H1 (cell line): ENCODE measurements around the gene KCNMA1. TPM values are rescaled to one million over a fixed set of nuclear protein-coding genes. Genes with fewer than 3 reads are reported as not detected.

Experiments
- CTCF ChIA-PET: fragments of 300-600 bp; sonication (Branson Sonifier 250); formaldehyde crosslinking; loops from one replicate; lab custom pipeline; 2021; ENCODE audit not compliant: partially characterized antibody; lab: Charles Lee
- POLR2A ChIA-PET: fragments of 300-600 bp; sonication (Branson Sonifier 250); formaldehyde crosslinking; loops from one replicate; lab custom pipeline; 2021; ENCODE audit warnings: inconsistent platforms; ENCODE audit not compliant: partially characterized antibody; lab: Charles Lee
- DNase-seq, 2 experiments: peaks; one replicate each; pipeline versions ENCODE4 v3.0.0 to v3.0.0-alpha.2; 2010 to 2022; ENCODE audit warnings: low spot score in 2 of 2, low read depth in 1 of 2, mixed read lengths in 1 of 2
- FAIRE-seq: peaks from 2 replicates; lab custom pipeline; 2011; peaks lifted over from hg19 to GRCh38; lab: Jason Lieb, UNC
- H2AFZ ChIP-seq: 2 replicates; pipeline ENCODE4 v1.8.1; 2012; ENCODE audit warnings: low read length, inconsistent platforms
- H2AK5ac ChIP-seq: 2 replicates; pipeline ENCODE4 v1.6.1; 2013; ENCODE audit warnings: low read depth, low read length
- H2BK120ac ChIP-seq: replicated peaks from 2 replicates; pipeline ENCODE3; 2013; ENCODE audit warnings: low read depth, low read length, inconsistent platforms
- H2BK12ac ChIP-seq: 2 replicates; pipeline ENCODE4 v1.6.1; 2013; ENCODE audit warnings: low read depth, low read length
- H2BK15ac ChIP-seq: 2 replicates; pipeline ENCODE4 v1.6.1; 2013; ENCODE audit warnings: low read length
- H2BK20ac ChIP-seq: 2 replicates; pipeline ENCODE4 v1.6.1; 2013; ENCODE audit warnings: low read length
- H2BK5ac ChIP-seq: 2 replicates; pipeline ENCODE4 v1.6.1; 2013; ENCODE audit warnings: low read depth, low read length
- H3K14ac ChIP-seq: 2 replicates; pipeline ENCODE4 v1.6.1; 2013; ENCODE audit warnings: inconsistent platforms; ENCODE audit not compliant: insufficient read length
- H3K18ac ChIP-seq: 2 replicates; pipeline ENCODE4 v1.6.1; 2013; ENCODE audit warnings: low read length; ENCODE audit errors: extremely low read depth
- H3K23ac ChIP-seq: 2 replicates; pipeline ENCODE4 v1.6.1; 2013; ENCODE audit warnings: inconsistent platforms; ENCODE audit not compliant: insufficient read length
- H3K23me2 ChIP-seq: 2 replicates; pipeline ENCODE4 v1.6.1; 2013; ENCODE audit warnings: low read depth, low read length
- H3K27ac ChIP-seq: 2 replicates; pipeline ENCODE4 v1.6.1; 2011; ENCODE audit warnings: low read depth, low read length, inconsistent platforms
- H3K27me3 ChIP-seq, 4 experiments: replicated peaks in 1 of 4; 1 replicate in 1 of 4; 2 replicates in 3 of 4; pipeline versions ENCODE4 v1.6.1 to v1.8.1; 2011 to 2013; ENCODE audit warnings: low read length in 3 of 4, mild to moderate bottlenecking in 3 of 4, inconsistent platforms in 2 of 4, mixed read lengths in 2 of 4, moderate library complexity in 1 of 4; ENCODE audit not compliant: control insufficient read depth in 3 of 4, insufficient read depth in 3 of 4; ENCODE audit errors: extremely low read depth in 1 of 4
- H3K36me3 ChIP-seq, 4 experiments: 2 replicates each; pipeline versions ENCODE4 v1.6.1 to v1.8.1; 2011 to 2013; ENCODE audit warnings: mild to moderate bottlenecking in 4 of 4, low read length in 3 of 4, moderate library complexity in 2 of 4, control low read depth in 1 of 4, inconsistent platforms in 1 of 4; ENCODE audit not compliant: insufficient read depth in 4 of 4, control insufficient read depth in 2 of 4
- H3K4ac ChIP-seq: replicated peaks from 2 replicates; pipeline ENCODE3; 2013; ENCODE audit warnings: low read length, low read depth, mixed read lengths, inconsistent platforms; ENCODE audit not compliant: insufficient read length
- H3K4me1 ChIP-seq, 4 experiments: replicated peaks in 1 of 4; 1 replicate in 1 of 4; 2 replicates in 3 of 4; pipeline versions ENCODE4 v1.6.1 to v1.8.1; 2011 to 2013; ENCODE audit warnings: low read length in 3 of 4, inconsistent platforms in 2 of 4, mixed read lengths in 1 of 4; ENCODE audit not compliant: insufficient read depth in 4 of 4, control insufficient read depth in 3 of 4
- H3K4me2 ChIP-seq, 2 experiments: 2 replicates each; pipeline versions ENCODE4 v1.6.1 to v1.8.1; 2011 to 2013; ENCODE audit warnings: low read depth in 2 of 2, low read length in 2 of 2, control low read depth in 1 of 2, inconsistent platforms in 1 of 2, mild to moderate bottlenecking in 1 of 2; ENCODE audit not compliant: insufficient read depth in 1 of 2
- H3K4me3 ChIP-seq, 4 experiments: fragments of 200-600, 300-600 bp in 1 of 4; sonication (generic), shearing (Covaris generic), sonication (Bioruptor Twin) in 1 of 4; 2 replicates each; pipeline versions ENCODE4 v1.5.1 to v1.8.1; 2011 to 2016; ENCODE audit warnings: low read length in 4 of 4, low read depth in 3 of 4, control low read depth in 2 of 4, inconsistent platforms in 2 of 4, mild to moderate bottlenecking in 2 of 4, mixed read lengths in 1 of 4, moderate library complexity in 1 of 4; ENCODE audit not compliant: insufficient read depth in 2 of 4; ENCODE audit errors: extremely low read depth in 1 of 4
- H3K56ac ChIP-seq: replicated peaks from 2 replicates; pipeline ENCODE3; 2013; ENCODE audit warnings: low read depth, mild to moderate bottlenecking, mixed read lengths, low read length, inconsistent platforms; ENCODE audit not compliant: insufficient read length
- H3K79me1 ChIP-seq: 2 replicates; pipeline ENCODE4 v1.6.1; 2013; ENCODE audit warnings: low read depth, low read length, control low read depth
- H3K79me2 ChIP-seq, 2 experiments: 2 replicates each; pipeline versions ENCODE4 v1.6.1 to v1.8.1; 2012 to 2013; ENCODE audit warnings: low read length in 2 of 2, mild to moderate bottlenecking in 2 of 2, inconsistent platforms in 1 of 2; ENCODE audit not compliant: insufficient read depth in 2 of 2, control insufficient read depth in 1 of 2
- H3K9ac ChIP-seq, 4 experiments: replicated peaks in 1 of 4; 1 replicate in 1 of 4; 2 replicates in 3 of 4; pipeline versions ENCODE4 v1.6.1 to v1.8.1; 2011 to 2013; ENCODE audit warnings: low read depth in 3 of 4, low read length in 3 of 4, control low read depth in 2 of 4, mild to moderate bottlenecking in 2 of 4, moderate library complexity in 2 of 4, inconsistent platforms in 1 of 4; ENCODE audit errors: extremely low read depth in 1 of 4
- H3K9me3 ChIP-seq, 2 experiments: 2 replicates each; pipeline versions ENCODE4 v1.6.1 to v1.8.1; 2012 to 2013; ENCODE audit warnings: mild to moderate bottlenecking in 2 of 2, moderate library complexity in 2 of 2, control low read depth in 1 of 2, inconsistent platforms in 1 of 2, low read depth in 1 of 2, low read length in 1 of 2, mixed read lengths in 1 of 2; ENCODE audit not compliant: insufficient read depth in 2 of 2
- H4K20me1 ChIP-seq, 2 experiments: replicated peaks in 1 of 2; 2 replicates each; pipeline versions ENCODE3 to v1.8.1; 2011 to 2013; ENCODE audit warnings: inconsistent platforms in 2 of 2, low read length in 2 of 2, mild to moderate bottlenecking in 1 of 2; ENCODE audit not compliant: insufficient read depth in 2 of 2, control insufficient read depth in 1 of 2
- H4K5ac ChIP-seq: 2 replicates; pipeline ENCODE4 v1.6.1; 2013; ENCODE audit warnings: low read length, low read depth, mixed read lengths, inconsistent platforms; ENCODE audit not compliant: insufficient read length
- H4K8ac ChIP-seq: 2 replicates; pipeline ENCODE4 v1.8.0; 2013; ENCODE audit warnings: mild to moderate bottlenecking, moderate library complexity, low read length, inconsistent platforms; ENCODE audit not compliant: insufficient read depth; ENCODE audit errors: extremely low read depth
- H4K91ac ChIP-seq: replicated peaks from 2 replicates; pipeline ENCODE3; 2013; ENCODE audit warnings: low read length, mixed read lengths, inconsistent platforms; ENCODE audit not compliant: insufficient read length
- WGBS, 2 experiments: shearing (Covaris generic) in 1 of 2; methylation state at CpG; one replicate each; pipeline versions ENCODE4 v1.1.6 to v1.1.7; 2013 to 2015; ENCODE audit warnings: low lambda C conversion rate in 2 of 2, mixed read lengths in 2 of 2, inconsistent platforms in 1 of 2, low coverage in 1 of 2, missing lambda C conversion rate in 1 of 2; ENCODE audit not compliant: insufficient replicate concordance in 2 of 2, insufficient coverage in 1 of 2, insufficient read length in 1 of 2; ENCODE audit errors: extremely low coverage in 1 of 2, missing lambda C conversion rate in 1 of 2; 5-methylcytosine and 5-hydroxymethylcytosine counted together
- polyA plus RNA-seq, 7 experiments: library from polyadenylated mRNA; depleted of rRNA in 3 of 7; stranded (reverse) in 5 of 7; unstranded in 2 of 7; fragments of >200 nt in 5 of 7; fragments of 200-250 nt in 2 of 7; gene quantifications; 1 replicate in 5 of 7; 2 replicates in 1 of 7; 4 replicates in 1 of 7; pipeline versions ENCODE4 v1.2.1 to v1.2.3, GENCODE V29; 2011 to 2013; ENCODE audit warnings: missing spikeins in 2 of 7, mixed read lengths in 2 of 7
- total RNA-seq: library from RNA; stranded (reverse); fragmentation: NEBNext Ultra II Directional; extraction: Animal tissue kit (Norgen Biotek cat#: 25700); gene quantifications from 2 replicates; pipeline ENCODE4 v1.2.1, GENCODE V29; 2021
- TF ChIP-seq, protein P1 (sequence below): IDR thresholded peaks from 2 replicates; pipeline ENCODE4 v1.6.1; 2011; ENCODE audit warnings: low read depth, mild to moderate bottlenecking, low read length; ENCODE audit not compliant: insufficient read depth

The KCNMA1 gene
- total and polyA plus RNA-seq, 2 of the 8 experiments (the other 6 are each of a cell fraction or from before 2014, with no cell fraction given) = 10.2 to 11.1 TPM

DNA sequence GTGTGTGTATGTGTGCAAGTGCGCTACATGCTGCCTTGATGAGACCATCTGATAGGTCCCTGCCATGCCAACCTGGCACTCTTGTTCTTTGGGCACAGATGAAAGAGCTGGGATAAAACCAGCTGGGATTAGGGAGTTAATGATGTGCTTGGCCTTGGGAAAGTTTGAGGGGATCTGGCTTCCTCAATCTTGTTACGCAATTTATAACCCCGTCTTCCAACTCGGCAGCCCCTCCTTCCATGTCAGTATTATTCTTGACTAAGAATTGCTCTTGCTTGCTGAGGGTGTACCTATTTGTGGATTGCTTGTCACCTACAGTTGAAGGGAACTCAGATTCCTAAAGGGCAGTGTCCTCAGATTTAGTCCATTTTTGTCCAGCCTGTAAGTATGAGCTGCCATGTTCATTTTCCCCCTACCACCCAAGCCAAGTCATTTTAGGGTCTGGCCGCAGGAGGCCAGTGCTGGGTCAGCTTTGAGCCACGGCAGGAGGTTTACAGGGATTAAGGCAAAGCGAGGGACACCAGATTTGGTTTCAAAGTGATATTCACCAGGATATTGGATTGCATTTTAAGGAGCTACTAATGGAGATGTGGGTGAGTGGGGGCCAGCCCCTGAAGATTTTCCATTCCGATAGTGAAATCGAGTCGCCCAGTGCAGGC, 34.1 kb upstream of the KCNMA1 start:
- Histone ChIP-seq H2BK5ac (peak overlapping the region; percentile 15; the same call in 1 of the 2 replicates), H2BK20ac (no peak overlapping the region), H3K36me3 (no peaks in the 10 kb centered on the region), H2AK5ac (no peak overlapping the region), H2BK12ac (peak overlapping the region; percentile 92), H3K56ac (no peak overlapping the region), H3K4me3 (no peak overlapping the region), H3K4ac (no peak overlapping the region), H3K4me2 (no peak overlapping the region), H3K27me3 (no peaks in the 10 kb centered on the region), H4K20me1 (no peaks in the 10 kb centered on the region), H3K18ac (no peak overlapping the region), H3K23ac (no peak overlapping the region), H3K4me1 (peaks cover 0 to 6% (median 0%) of the 10 kb centered on the region in 4 experiments; a peak in 1 of 7 replicates), H3K9me3 (no peaks in the 10 kb centered on the region), H2BK120ac (no peak overlapping the region), H3K27ac (no peak overlapping the region), H4K5ac (no peak overlapping the region), H4K8ac (no peak overlapping the region), H2BK15ac (peak overlapping the region; percentile 54; the same call in 1 of the 2 replicates), H2AFZ (no peak overlapping the region), H4K91ac (no peak overlapping the region), H3K79me2 (no peaks in the 10 kb centered on the region), H3K9ac (no peak overlapping the region), H3K23me2 (peaks cover 2% of the 10 kb centered on the region; the same call in 1 of the 2 replicates), H3K14ac (no peak overlapping the region), H3K79me1 (no peaks in the 10 kb centered on the region)
- TF ChIP-seq, protein P1, sequence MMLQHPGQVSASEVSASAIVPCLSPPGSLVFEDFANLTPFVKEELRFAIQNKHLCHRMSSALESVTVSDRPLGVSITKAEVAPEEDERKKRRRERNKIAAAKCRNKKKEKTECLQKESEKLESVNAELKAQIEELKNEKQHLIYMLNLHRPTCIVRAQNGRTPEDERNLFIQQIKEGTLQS = no peak
- ChIA-PET POLR2A (interaction anchor here (0.5 to 1.3 kb wide), 2 partner anchors 9 to 240 kb away, joined by 3 to 4 read pairs; no protein-coding TSS in a partner anchor), CTCF (interaction anchor here (0.8 to 1.6 kb wide), 6 partner anchors 11 to 294 kb away, joined by 3 to 7 read pairs (median 3); no protein-coding TSS in a partner anchor)
- WGBS, 2 experiments = 88% methylated on average over 10 of the region's 10 CpGs; no CpG with 5 or more reads in 1 of the 2 experiments
- FAIRE-seq (no peak), DNase-seq (peak in 1 of 2 experiments; percentile 33)
